ENCODE results near the gene SH2D3A. TPM values are rescaled to one million over a fixed set of nuclear protein-coding genes. Genes with fewer than 3 reads are reported as not detected.
"Not testable (repeated sequence)": the region's sequence is repeated elsewhere in the genome, so short reads cannot be mapped to it uniquely, and the experiment has no call there.

The SH2D3A gene
- total and polyA plus RNA-seq, 7 donors, result 0.66 to 42.7 (median 26.9) TPM; not detected in 3

- DNase-seq, result no peak
- no peak for TF ChIP-seq POLR2A (IDR thresholded peaks at IDR 0.05)
- no peak for TF ChIP-seq EP300 (IDR thresholded peaks at IDR 0.05)
- no peak for TF ChIP-seq POLR2AphosphoS5 (IDR thresholded peaks at IDR 0.05)
- no peak for TF ChIP-seq CTCF (IDR thresholded peaks at IDR 0.05)
- WGBS, 2 donors, result 50 to 56% methylated on average over 14 of the region's 14 CpGs
- no peak overlapping the region for H3K27ac ChIP-seq
- H3K27me3 ChIP-seq, result peaks cover 0 to 52% (median 20%) of the 10 kb centered on the region in 3 donors
- no peaks in the 10 kb centered on the region for H3K9me3 ChIP-seq
- intact Hi-C loops (cut with DNase I), result no loop called here
- no peaks in the 10 kb centered on the region for H3K36me3 ChIP-seq
- H3K4me3 ChIP-seq, result no peak overlapping the region
- no peaks in the 10 kb centered on the region for H3K4me1 ChIP-seq
Observed at GRCh38 chr19:6709549-6709948, 57.7 kb downstream of the SH2D3A start.

- 90 to 92% methylated on average over 12 of the region's 12 CpGs for WGBS, 2 donors
- H3K4me3 ChIP-seq; DNase-seq; H3K36me3 ChIP-seq; intact Hi-C loops (cut with DNase I); H3K9me3 ChIP-seq; H3K27ac ChIP-seq; H3K4me1 ChIP-seq: not testable (repeated sequence)
- H3K27me3 ChIP-seq, result peaks cover 0 to 52% (median 20%) of the 10 kb centered on the region in 3 donors
Observed at GRCh38 chr19:6708913-6709312, 58.3 kb downstream of the SH2D3A start.

- TF ChIP-seq POLR2A (IDR thresholded peaks at IDR 0.05) (no peak), POLR2AphosphoS5 (IDR thresholded peaks at IDR 0.05) (no peak), EP300 (IDR thresholded peaks at IDR 0.05) (no peak)
- Histone ChIP-seq H3K27ac (no peak overlapping the region), H3K27me3 (peaks cover 0 to 52% (median 20%) of the 10 kb centered on the region in 3 donors), H3K4me3 (no peak overlapping the region), H3K36me3 (no peaks in the 10 kb centered on the region), H3K4me1 (no peaks in the 10 kb centered on the region), H3K9me3 (no peaks in the 10 kb centered on the region)
- no peak for DNase-seq
- intact Hi-C loops (cut with DNase I), result no loop called here
- 81 to 88% methylated on average over 3 of the region's 3 CpGs for WGBS, 2 donors
Observed at GRCh38 chr19:6708346-6708745, 58.9 kb downstream of the SH2D3A start.

- H3K4me3 ChIP-seq, result no peak overlapping the region
- H3K27me3 ChIP-seq, result peaks cover 0 to 45% (median 20%) of the 10 kb centered on the region in 3 donors
- H3K9me3 ChIP-seq, result no peaks in the 10 kb centered on the region
- intact Hi-C loops (cut with DNase I), result no loop called here
- no peak for DNase-seq
- 80 to 86% methylated on average over 16 of the region's 16 CpGs for WGBS, 2 donors
- H3K36me3 ChIP-seq, result no peaks in the 10 kb centered on the region
- H3K4me1 ChIP-seq, result no peaks in the 10 kb centered on the region
- TF ChIP-seq EP300 (IDR thresholded peaks at IDR 0.05) (no peak), POLR2A (IDR thresholded peaks at IDR 0.05) (no peak), CTCF (IDR thresholded peaks at IDR 0.05) (no peak), POLR2AphosphoS5 (IDR thresholded peaks at IDR 0.05) (no peak)
- no peak overlapping the region for H3K27ac ChIP-seq
Observed at GRCh38 chr19:6707658-6708018, 59.6 kb downstream of the SH2D3A start.

- DNase-seq, result no peak
- no peak for TF ChIP-seq POLR2AphosphoS5 (IDR thresholded peaks at IDR 0.05)
- TF ChIP-seq EP300 (IDR thresholded peaks at IDR 0.05), result no peak
- no peak for TF ChIP-seq POLR2A (IDR thresholded peaks at IDR 0.05)
- TF ChIP-seq CTCF (IDR thresholded peaks at IDR 0.05), result no peak
- H3K27me3 ChIP-seq, result peaks cover 0 to 43% (median 20%) of the 10 kb centered on the region in 3 donors
Observed at GRCh38 chr19:6707011-6707657, 60.1 kb downstream of the SH2D3A start.

GRCh38 chr19:6706633-6706958, 60.6 kb downstream of the SH2D3A start:
- TF ChIP-seq EP300 (IDR thresholded peaks at IDR 0.05), result no peak
- TF ChIP-seq POLR2AphosphoS5 (IDR thresholded peaks at IDR 0.05), result no peak
- no peak for TF ChIP-seq POLR2A (IDR thresholded peaks at IDR 0.05)
- TF ChIP-seq CTCF (IDR thresholded peaks at IDR 0.05), result no peak
- peaks cover 0 to 41% (median 20%) of the 10 kb centered on the region in 3 donors for H3K27me3 ChIP-seq
- 67 to 72% methylated on average over 3 of the region's 3 CpGs for WGBS, 2 donors
- DNase-seq, result no peak
- no peaks in the 10 kb centered on the region for H3K9me3 ChIP-seq
- H3K36me3 ChIP-seq, result no peaks in the 10 kb centered on the region
- H3K4me3 ChIP-seq, result no peak overlapping the region
- H3K4me1 ChIP-seq, result no peaks in the 10 kb centered on the region
- no peak overlapping the region for H3K27ac ChIP-seq
- intact Hi-C loops (cut with DNase I), result no loop called here

More at GRCh38 chr19:6707011-6707657, 60.1 kb downstream of the SH2D3A start:
- intact Hi-C loops (cut with DNase I), result no loop called here
- H3K4me1 ChIP-seq, result no peaks in the 10 kb centered on the region
- no peak overlapping the region for H3K27ac ChIP-seq
- WGBS, 2 donors, result 90 to 91% methylated on average over 44 of the region's 44 CpGs
- H3K4me3 ChIP-seq, result no peak overlapping the region
- no peaks in the 10 kb centered on the region for H3K9me3 ChIP-seq
- H3K36me3 ChIP-seq, result no peaks in the 10 kb centered on the region
